Ovary (tissue), 9 donors: Measurements from ENCODE around the gene CBX6. TPM values are rescaled to one million over a fixed set of nuclear protein-coding genes. Genes with fewer than 3 reads are reported as not detected.

Experiments used
- DNase-seq, 5 donors: peaks; one replicate each; pipeline ENCODE4 v3.0.0-alpha.2; 2019 to 2020
- H3K27ac ChIP-seq, 2 donors: fragments of 200-600 bp; one replicate each; pipeline versions ENCODE4 v1.5.1 to v1.8.0; 2019 to 2022
- H3K27me3 ChIP-seq: fragments of 200-600 bp; one replicate; pipeline ENCODE4 v1.8.0; 2022
- H3K36me3 ChIP-seq: fragments of 200-600 bp; sonication (generic); one replicate; pipeline ENCODE4 v1.5.1; 2019
- H3K4me1 ChIP-seq: one replicate; pipeline ENCODE4 v1.8.1; 2013; ENCODE audit warnings: mild to moderate bottlenecking, moderate library complexity; ENCODE audit not compliant: insufficient read depth
- H3K4me3 ChIP-seq: fragments of 200-600 bp; sonication (generic); one replicate; pipeline ENCODE4 v1.5.1; 2017
- H3K9me3 ChIP-seq, 2 donors: fragments of 200-600 bp in 1 of 2; sonication (generic) in 1 of 2; one replicate each; pipeline versions ENCODE4 v1.5.1 to v1.8.1; 2013 to 2019; ENCODE audit warnings: mild to moderate bottlenecking in 1 of 2, moderate library complexity in 1 of 2
- EP300 ChIP-seq: sonication (generic); formaldehyde crosslinking; IDR thresholded peaks from one replicate; pipeline ENCODE4 v1.6.1; 2017; ENCODE audit warnings: antibody characterized with exemption
- POLR2A ChIP-seq: fragments of 450-650 bp; IDR thresholded peaks from one replicate; pipeline ENCODE4 v1.6.1; 2017; ENCODE audit warnings: antibody characterized with exemption, mild to moderate bottlenecking, moderate library complexity
- WGBS, 3 donors: extraction: QIAGEN DNeasy Blood & Tissue Kit in 1 of 3; methylation state at CpG; one replicate each; pipeline versions ENCODE4 v1.1.5 to v1.1.7; 2013 to 2017; 5-methylcytosine and 5-hydroxymethylcytosine counted together
- intact Hi-C, 4 donors: fragments of 100-400 bp; cut with DNase I; formaldehyde crosslinking; loops; one replicate each; pipeline versions ENCODE4 v1.11.0 to v1.15.1; 2022 to 2023
- polyA plus RNA-seq, 2 donors: library from polyadenylated mRNA; stranded (reverse); fragments of 200-250 nt in 1 of 2; fragments of 350-450 nt in 1 of 2; fragmentation: Illumina TruSeq in 1 of 2; extraction: RNeasy Lipid Tissue Mini Kit (QIAGEN cat#74804) in 1 of 2; gene quantifications; one replicate each; pipeline ENCODE4 v1.2.3, GENCODE V29; 2013 to 2014
- total RNA-seq, 7 donors: library from RNA; depleted of rRNA in 2 of 7; stranded (reverse); fragments of >200 nt in 2 of 7; fragmentation: NEBNext Ultra II Directional in 3 of 7; extraction: Animal tissue kit (Norgen Biotek cat#: 25700) in 3 of 7; gene quantifications; one replicate each; pipeline versions ENCODE4 v1.1.0 to v1.2.4, GENCODE V29; 2016 to 2023
- TF ChIP-seq, protein P1 (sequence below), 3 donors: fragments of 450-650 bp in 2 of 3; fragments of 200-600 bp in 1 of 3; IDR thresholded peaks; one replicate each; pipeline versions ENCODE4 v1.5.1 to v1.8.0; 2016 to 2022; ENCODE audit warnings: antibody characterized with exemption in 3 of 3, mild to moderate bottlenecking in 1 of 3
- donor health status: DM: no; HTN: no; CAD: no; lungs with moderate emphysema.
- donor health status: DM: no; HTN: no; CAD: no.
- donor health status: Bipolar disorder and iron deficiency.
- donor health status: DM: yes; HTN: yes; CAD: no.
- donor health status: DM: no; HTN: no; CAD: no.
- donor health status: DM: yes; HTN: yes; CAD: no.

CBX6 gene
- total and polyA plus RNA-seq, 9 donors, result 22.6 to 175 (median 115) TPM

DNA sequence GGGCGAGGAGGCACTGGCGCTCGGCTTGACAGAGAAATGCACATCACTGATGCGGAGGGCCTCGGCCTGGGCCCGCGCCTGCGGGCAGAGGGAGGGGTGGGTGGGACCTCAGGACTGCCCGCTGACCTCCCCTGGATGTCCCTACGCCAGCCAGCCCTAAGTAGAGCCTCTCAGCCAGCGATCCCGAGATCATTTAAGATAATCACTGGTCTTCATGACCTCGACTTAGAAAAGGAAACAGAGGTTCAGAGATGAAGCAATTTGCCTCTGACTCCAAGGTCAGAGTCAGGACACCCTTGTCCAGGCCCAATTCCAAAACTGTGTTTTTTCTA, 4.9 kb downstream of the CBX6 start:
- H3K27ac ChIP-seq, result no peak overlapping the region
- 72 to 84% (median 83%) methylated on average over 5 to 13 of the region's 13 CpGs for WGBS, 3 donors
- intact Hi-C loops, result loop anchor here (5.0 to 10.0 kb wide), 7 partner anchors 60 to 658 kb away; partner anchors contain the start of gene ATF4 (in 1 of the 4)
- H3K9me3 ChIP-seq, result no peaks in the 10 kb centered on the region
- TF ChIP-seq, protein P1, sequence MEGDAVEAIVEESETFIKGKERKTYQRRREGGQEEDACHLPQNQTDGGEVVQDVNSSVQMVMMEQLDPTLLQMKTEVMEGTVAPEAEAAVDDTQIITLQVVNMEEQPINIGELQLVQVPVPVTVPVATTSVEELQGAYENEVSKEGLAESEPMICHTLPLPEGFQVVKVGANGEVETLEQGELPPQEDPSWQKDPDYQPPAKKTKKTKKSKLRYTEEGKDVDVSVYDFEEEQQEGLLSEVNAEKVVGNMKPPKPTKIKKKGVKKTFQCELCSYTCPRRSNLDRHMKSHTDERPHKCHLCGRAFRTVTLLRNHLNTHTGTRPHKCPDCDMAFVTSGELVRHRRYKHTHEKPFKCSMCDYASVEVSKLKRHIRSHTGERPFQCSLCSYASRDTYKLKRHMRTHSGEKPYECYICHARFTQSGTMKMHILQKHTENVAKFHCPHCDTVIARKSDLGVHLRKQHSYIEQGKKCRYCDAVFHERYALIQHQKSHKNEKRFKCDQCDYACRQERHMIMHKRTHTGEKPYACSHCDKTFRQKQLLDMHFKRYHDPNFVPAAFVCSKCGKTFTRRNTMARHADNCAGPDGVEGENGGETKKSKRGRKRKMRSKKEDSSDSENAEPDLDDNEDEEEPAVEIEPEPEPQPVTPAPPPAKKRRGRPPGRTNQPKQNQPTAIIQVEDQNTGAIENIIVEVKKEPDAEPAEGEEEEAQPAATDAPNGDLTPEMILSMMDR (IDR thresholded peaks at IDR 0.05), result no peak
- TF ChIP-seq POLR2A, result no peak
- no peak for TF ChIP-seq EP300
- no peaks in the 10 kb centered on the region for H3K27me3 ChIP-seq
- H3K36me3 ChIP-seq, result no peaks in the 10 kb centered on the region
- DNase-seq, result no peak
- H3K4me1 ChIP-seq, result peaks cover 29% of the 10 kb centered on the region
- no peak overlapping the region for H3K4me3 ChIP-seq

DNA sequence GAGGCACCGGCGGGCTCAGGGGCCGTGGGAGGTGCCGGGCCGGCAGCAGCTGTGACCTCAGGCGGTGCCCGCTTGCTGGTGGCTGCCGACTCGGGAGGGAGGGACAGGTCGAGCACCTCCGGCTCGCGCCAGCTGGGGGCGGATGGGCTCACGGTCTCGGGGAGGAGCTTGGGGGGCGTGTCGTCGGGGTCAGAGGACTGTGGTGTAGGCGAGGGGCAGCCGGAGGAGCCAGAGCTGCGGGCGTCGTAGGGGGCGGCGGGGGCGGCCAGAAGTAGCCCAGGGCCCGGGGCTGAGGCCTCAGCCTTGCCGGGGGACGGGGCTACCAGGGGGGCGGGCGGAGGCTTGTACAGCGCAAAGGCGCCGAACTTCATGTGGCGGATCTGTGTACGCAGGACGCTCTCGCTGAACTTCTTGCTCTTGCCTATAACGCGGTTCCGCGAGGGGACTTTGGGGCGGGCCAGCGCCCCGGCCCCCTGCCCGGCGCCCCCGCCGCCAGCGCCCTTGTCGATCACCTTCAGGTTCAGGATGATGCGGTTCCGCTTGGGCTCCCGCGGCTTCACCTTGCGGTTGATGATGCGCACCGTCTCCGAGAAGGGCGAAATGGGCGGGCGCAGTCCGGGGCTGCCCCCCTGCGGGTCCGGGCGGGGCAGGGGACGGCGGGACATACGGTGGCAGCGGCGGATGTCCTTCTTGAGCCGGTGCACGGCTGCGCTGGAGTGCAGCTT, 5.5 kb downstream of the CBX6 start:
- WGBS, 3 donors, result 71 to 75% (median 73%) methylated on average over 69 to 75 of the region's 75 CpGs
- Histone ChIP-seq H3K9me3 (no peaks in the 10 kb centered on the region), H3K27ac (no peak overlapping the region), H3K4me1 (peaks cover 29% of the 10 kb centered on the region), H3K27me3 (no peaks in the 10 kb centered on the region), H3K36me3 (no peaks in the 10 kb centered on the region), H3K4me3 (no peak overlapping the region)
- TF ChIP-seq EP300, result no peak
- no peak for TF ChIP-seq POLR2A
- TF ChIP-seq, protein P1 (IDR thresholded peaks at IDR 0.05), result no peak
- DNase-seq, result peak in 4 of 5 donors; percentile 24 to 47 (median 36)
- intact Hi-C loops, result loop anchor here (5.0 to 10.0 kb wide), 7 partner anchors 61 to 658 kb away; partner anchors contain the start of gene ATF4 (in 1 of the 4)

DNA sequence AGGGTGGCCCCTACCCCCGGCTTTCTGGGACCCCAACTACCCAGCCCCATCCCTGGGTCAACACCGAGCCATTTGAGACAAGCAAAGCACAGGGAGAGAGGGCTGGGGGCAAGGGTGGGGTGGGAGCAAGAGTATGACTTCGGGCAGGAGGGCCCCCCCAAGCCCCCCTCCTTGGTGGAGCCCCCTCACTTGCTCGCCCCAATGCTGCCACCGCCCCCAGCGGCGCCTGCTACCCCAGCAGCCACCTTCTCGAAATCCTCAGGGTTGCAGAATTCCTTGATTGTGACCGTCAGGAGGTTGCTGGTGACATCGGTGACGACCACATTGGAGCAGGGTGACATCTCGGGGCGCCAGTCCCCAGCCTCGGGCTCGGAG, 6.0 kb downstream of the CBX6 start:
- H3K4me1 ChIP-seq, result peaks cover 30% of the 10 kb centered on the region
- no peaks in the 10 kb centered on the region for H3K27me3 ChIP-seq
- H3K36me3 ChIP-seq, result no peaks in the 10 kb centered on the region
- H3K9me3 ChIP-seq, result no peaks in the 10 kb centered on the region
- DNase-seq, result peak in 1 of 5 donors; percentile 13
- intact Hi-C loops, result loop anchor here (5.0 to 10.0 kb wide), 7 partner anchors 61 to 659 kb away; partner anchors contain the start of gene ATF4 (in 1 of the 4)
- no peak overlapping the region for H3K27ac ChIP-seq
- 65 to 76% (median 71%) methylated on average over 8 to 15 of the region's 15 CpGs for WGBS, 3 donors
- no peak overlapping the region for H3K4me3 ChIP-seq
- no peak for TF ChIP-seq EP300
- TF ChIP-seq, protein P1 (IDR thresholded peaks at IDR 0.05), result no peak
- no peak for TF ChIP-seq POLR2A

DNA sequence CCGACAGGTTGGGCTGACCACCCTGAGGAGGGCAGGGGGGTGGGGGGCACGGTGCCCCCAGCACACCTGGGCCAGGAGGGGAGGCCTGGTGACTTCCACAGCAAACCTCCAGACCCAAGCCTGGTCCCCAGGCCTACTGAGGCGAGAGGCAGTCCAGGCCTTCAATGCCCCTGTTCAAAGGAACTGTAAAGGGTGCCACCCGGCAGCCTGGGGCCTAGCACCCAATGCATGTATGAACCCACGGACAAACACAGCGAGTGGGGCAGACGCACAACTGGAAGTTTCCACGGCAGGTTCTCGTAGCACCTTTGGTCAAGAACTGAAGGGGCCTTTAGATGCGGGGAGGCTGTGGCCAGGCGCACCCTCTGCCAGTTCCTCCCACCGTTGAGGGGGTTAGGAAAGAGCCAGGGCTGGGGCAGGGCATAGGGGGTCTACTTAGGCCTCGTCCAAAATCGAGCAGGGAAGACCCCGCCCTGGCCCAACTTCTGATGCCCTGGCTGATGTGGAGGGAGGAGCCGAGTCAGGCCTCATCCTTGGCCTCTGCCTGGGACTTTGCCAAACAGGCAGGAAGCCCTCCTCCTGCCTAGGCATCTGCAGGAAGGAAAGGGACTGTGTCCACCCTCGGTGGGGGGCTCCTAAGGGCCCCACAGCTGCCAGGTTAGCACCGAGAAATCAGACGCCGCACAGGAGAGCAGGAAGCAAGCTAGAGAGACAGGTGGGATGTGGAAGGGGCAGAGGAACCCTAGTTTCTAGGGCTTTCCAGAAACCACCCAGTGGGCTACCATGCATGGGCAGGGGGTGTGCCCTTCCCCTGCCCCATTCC, 6.6 kb downstream of the CBX6 start:
- WGBS, 3 donors, result 59 to 66% (median 66%) methylated on average over 19 to 20 of the region's 20 CpGs
- intact Hi-C loops, result loop anchor here (5.0 to 10.0 kb wide), 7 partner anchors 62 to 659 kb away; partner anchors contain the start of gene ATF4 (in 1 of the 4)
- Histone ChIP-seq H3K4me1 (peaks cover 30% of the 10 kb centered on the region), H3K4me3 (no peak overlapping the region), H3K27ac (peak overlapping the region; percentile 58 to 65), H3K27me3 (no peaks in the 10 kb centered on the region), H3K9me3 (no peaks in the 10 kb centered on the region), H3K36me3 (no peaks in the 10 kb centered on the region)
- TF ChIP-seq, protein P1 (IDR thresholded peaks at IDR 0.05), result no peak
- no peak for TF ChIP-seq EP300
- TF ChIP-seq POLR2A, result no peak
- DNase-seq, result peak in 3 of 5 donors; percentile 29 to 62 (median 31)
